Measurements from ENCODE around the gene MTMR11. TPM values are rescaled to one million over a fixed set of nuclear protein-coding genes. Genes with fewer than 3 reads are reported as not detected.

MTMR11 gene
- total and polyA plus RNA-seq, 2 of the 13 experiments (the other 11 are each of a cell fraction or from before 2014, with no cell fraction given) = 0.49 to 2.8 TPM

DNA sequence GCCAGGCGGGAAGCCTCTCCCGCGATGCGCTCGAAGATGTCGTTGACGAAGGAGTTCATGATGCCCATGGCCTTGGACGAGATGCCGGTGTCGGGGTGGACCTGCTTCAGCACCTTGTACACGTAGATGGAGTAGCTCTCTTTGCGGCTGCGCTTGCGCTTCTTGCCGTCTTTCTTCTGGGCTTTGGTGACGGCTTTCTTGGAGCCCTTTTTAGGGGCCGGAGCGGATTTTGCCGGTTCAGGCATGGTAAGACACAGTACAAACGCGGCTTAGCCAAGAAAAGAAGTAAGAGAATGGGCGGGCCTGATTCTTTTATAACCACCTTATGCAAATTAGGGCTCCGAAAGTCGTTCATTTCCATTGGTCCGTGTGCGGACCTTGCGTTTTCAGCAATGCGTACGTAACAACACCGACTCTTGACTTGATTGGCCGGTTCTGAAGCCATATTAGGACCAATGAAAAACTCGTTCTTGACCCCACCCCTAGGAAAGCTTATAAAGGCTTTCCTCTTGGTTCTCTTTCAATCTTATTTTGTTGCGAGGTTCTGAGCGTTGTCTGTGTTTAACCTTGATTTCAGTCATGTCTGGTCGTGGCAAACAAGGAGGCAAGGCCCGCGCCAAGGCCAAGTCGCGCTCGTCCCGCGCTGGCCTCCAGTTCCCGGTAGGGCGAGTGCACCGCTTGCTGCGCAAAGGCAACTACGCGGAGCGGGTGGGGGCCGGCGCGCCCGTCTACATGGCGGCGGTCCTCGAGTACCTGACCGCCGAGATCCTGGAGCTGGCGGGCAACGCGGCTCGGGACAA is 50.1 kb downstream of the MTMR11 start (continued):
- TF ChIP-seq ZNF691 (CRISPR knock-in tag; IDR thresholded peaks at IDR 0.05; ENCODE audit: borderline replicate concordance, low read depth) (peak; percentile 29; the same call in 1 of the 2 replicates), IKZF1 (IDR thresholded peaks at IDR 0.05) (no peak), AKAP8 (CRISPR knock-in tag; IDR thresholded peaks at IDR 0.05) (no peak), CCDC6 (CRISPR knock-in tag; IDR thresholded peaks at IDR 0.05) (peak; percentile 69; the same call in 1 of the 2 replicates), SMYD3 (CRISPR knock-in tag; IDR thresholded peaks at IDR 0.05) (no peak), TFE3 (CRISPR knock-in tag; IDR thresholded peaks at IDR 0.05) (no peak), HNF4A (CRISPR knock-in tag; IDR thresholded peaks at IDR 0.05) (peak; percentile 21; the same call in 1 of the 2 replicates), KIAA2018 (CRISPR knock-in tag; IDR thresholded peaks at IDR 0.05; ENCODE audit: borderline replicate concordance) (no peak)
- TF ChIP-seq, protein P1, sequence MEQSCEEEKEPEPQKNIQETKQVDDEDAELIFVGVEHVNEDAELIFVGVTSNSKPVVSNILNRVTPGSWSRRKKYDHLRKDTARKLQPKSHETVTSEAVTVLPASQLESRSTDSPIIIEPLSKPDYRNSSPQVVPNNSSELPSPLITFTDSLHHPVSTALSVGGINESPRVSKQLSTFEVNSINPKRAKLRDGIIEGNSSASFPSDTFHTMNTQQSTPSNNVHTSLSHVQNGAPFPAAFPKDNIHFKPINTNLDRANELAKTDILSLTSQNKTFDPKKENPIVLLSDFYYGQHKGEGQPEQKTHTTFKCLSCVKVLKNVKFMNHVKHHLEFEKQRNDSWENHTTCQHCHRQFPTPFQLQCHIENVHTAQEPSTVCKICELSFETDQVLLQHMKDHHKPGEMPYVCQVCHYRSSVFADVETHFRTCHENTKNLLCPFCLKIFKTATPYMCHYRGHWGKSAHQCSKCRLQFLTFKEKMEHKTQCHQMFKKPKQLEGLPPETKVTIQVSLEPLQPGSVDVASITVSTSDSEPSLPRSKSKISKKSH (CRISPR knock-in tag; IDR thresholded peaks at IDR 0.05; ENCODE audit: borderline replicate concordance) = no peak
- TF ChIP-seq, protein P2, sequence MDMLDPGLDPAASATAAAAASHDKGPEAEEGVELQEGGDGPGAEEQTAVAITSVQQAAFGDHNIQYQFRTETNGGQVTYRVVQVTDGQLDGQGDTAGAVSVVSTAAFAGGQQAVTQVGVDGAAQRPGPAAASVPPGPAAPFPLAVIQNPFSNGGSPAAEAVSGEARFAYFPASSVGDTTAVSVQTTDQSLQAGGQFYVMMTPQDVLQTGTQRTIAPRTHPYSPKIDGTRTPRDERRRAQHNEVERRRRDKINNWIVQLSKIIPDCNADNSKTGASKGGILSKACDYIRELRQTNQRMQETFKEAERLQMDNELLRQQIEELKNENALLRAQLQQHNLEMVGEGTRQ (IDR thresholded peaks at IDR 0.05; ENCODE audit: low read depth, low read length) = no peak
- TF ChIP-seq, protein P2 (CRISPR knock-in tag; IDR thresholded peaks at IDR 0.05; ENCODE audit: borderline replicate concordance) = no peak
- TF ChIP-seq, protein P3, sequence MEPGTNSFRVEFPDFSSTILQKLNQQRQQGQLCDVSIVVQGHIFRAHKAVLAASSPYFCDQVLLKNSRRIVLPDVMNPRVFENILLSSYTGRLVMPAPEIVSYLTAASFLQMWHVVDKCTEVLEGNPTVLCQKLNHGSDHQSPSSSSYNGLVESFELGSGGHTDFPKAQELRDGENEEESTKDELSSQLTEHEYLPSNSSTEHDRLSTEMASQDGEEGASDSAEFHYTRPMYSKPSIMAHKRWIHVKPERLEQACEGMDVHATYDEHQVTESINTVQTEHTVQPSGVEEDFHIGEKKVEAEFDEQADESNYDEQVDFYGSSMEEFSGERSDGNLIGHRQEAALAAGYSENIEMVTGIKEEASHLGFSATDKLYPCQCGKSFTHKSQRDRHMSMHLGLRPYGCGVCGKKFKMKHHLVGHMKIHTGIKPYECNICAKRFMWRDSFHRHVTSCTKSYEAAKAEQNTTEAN (CRISPR knock-in tag; conservative IDR thresholded peaks at IDR 0.05) = no peak
